NCI-H446 treated with DMSO at 0.1 percent for 48 hours (cell line): Measurements from ENCODE around the gene PDE2A.

Source experiments
- DNase-seq: peaks from one replicate; lab custom pipeline; 2025; lab: John Stamatoyannopoulos, UW

Gene PDE2A

GRCh38 chr11:72673943-72674828 is at the start of gene PDE2A:
TSS of gene PDE2A (minus strand) at chr11:72674422. CDS start at chr11:72674207, 215 bp downstream.
- DNase-seq, result peak; percentile 6

- no peak for DNase-seq
These were observed 49.3 kb upstream of the PDE2A start for GRCh38 chr11:72723508-72723907.

- DNase-seq, result peak; percentile 33
These were observed 48.0 kb upstream of the PDE2A start for GRCh38 chr11:72722050-72722748.

- no peak for DNase-seq
These were observed 47.4 kb upstream of the PDE2A start for GRCh38 chr11:72721689-72722049.

GRCh38 chr11:72721276-72721675 is 47.1 kb upstream of the PDE2A start:
- no peak for DNase-seq

GRCh38 chr11:72720784-72721183 is 46.6 kb upstream of the PDE2A start:
- no peak for DNase-seq

GRCh38 chr11:72720047-72720446 is 45.8 kb upstream of the PDE2A start:
- no peak for DNase-seq

- no peak for DNase-seq
These were observed 45.3 kb upstream of the PDE2A start for GRCh38 chr11:72719551-72719950.

GRCh38 chr11:72719144-72719543 is 44.9 kb upstream of the PDE2A start:
- DNase-seq, result no peak

GRCh38 chr11:72718101-72718501 is 43.9 kb upstream of the PDE2A start:
- DNase-seq, result no peak

- no peak for DNase-seq
These were observed 42.7 kb upstream of the PDE2A start for GRCh38 chr11:72716788-72717435.

- DNase-seq, result no peak
These were observed 42.1 kb upstream of the PDE2A start for GRCh38 chr11:72716290-72716689.

- DNase-seq, result no peak
These were observed 38.6 kb upstream of the PDE2A start for GRCh38 chr11:72712841-72713240.

- no peak for DNase-seq
These were observed 38.0 kb upstream of the PDE2A start for GRCh38 chr11:72712168-72712751.

- DNase-seq, result no peak
These were observed 36.9 kb upstream of the PDE2A start for GRCh38 chr11:72711141-72711540.

GRCh38 chr11:72710278-72710677 is 36.1 kb upstream of the PDE2A start:
- DNase-seq, result no peak

- no peak for DNase-seq
These were observed 35.4 kb upstream of the PDE2A start for GRCh38 chr11:72709478-72710238.

GRCh38 chr11:72707032-72707431 is 32.8 kb upstream of the PDE2A start:
- DNase-seq, result no peak

GRCh38 chr11:72706579-72706978 is 32.4 kb upstream of the PDE2A start:
- DNase-seq, result no peak

- no peak for DNase-seq
These were observed 31.5 kb upstream of the PDE2A start for GRCh38 chr11:72705442-72706365.
